Right ventricle myocardium superior (tissue), 1 donor: ENCODE results near the gene ADGRG1. TPM values are rescaled to one million over a fixed set of nuclear protein-coding genes. Genes with fewer than 3 reads are reported as not detected.

ENCODE experiments used
- ATAC-seq: fragments of 200-7000 bp; cut with Tn5 transposase; one replicate; pipeline ENCODE4 v1.9.1; 2020; ENCODE audit warnings: mild to moderate bottlenecking; ENCODE audit not compliant: poor library complexity
- DNase-seq: peaks from one replicate; pipeline ENCODE4 v3.0.0-alpha.2; 2020
- intact Hi-C: fragments of 100-400 bp; cut with DNase I; formaldehyde crosslinking; loops from one replicate; pipeline ENCODE4 v1.11.2; 2022
- total RNA-seq: library from RNA; stranded (reverse); fragmentation: NEBNext Ultra II Directional; extraction: Animal tissue kit (Norgen Biotek cat#: 25700); gene quantifications from one replicate; pipeline ENCODE4 v1.2.1, GENCODE V29; 2021
- donor health status: DM: no; HTN: yes; CAD: no; lungs with severe emphysema.

Gene ADGRG1
- total RNA-seq, 1 donor from 2014 or later = 23.0 TPM

GRCh38 chr16:57657228-57657627 is 28.8 kb downstream of the ADGRG1 start:
- intact Hi-C loops = no loop called here

GRCh38 chr16:57658130-57658877 is 29.9 kb downstream of the ADGRG1 start:
- intact Hi-C loops = no loop called here
- DNase-seq (no peak), ATAC-seq (no peak)

More at GRCh38 chr16:57657228-57657627, 28.8 kb downstream of the ADGRG1 start:
- no peak for ATAC-seq
- DNase-seq = no peak

- DNase-seq (no peak), ATAC-seq (no peak)
- intact Hi-C loops = no loop called here
Measured at GRCh38 chr16:57658878-57659674, 30.6 kb downstream of the ADGRG1 start.

- ATAC-seq (no peak), DNase-seq (no peak)
- intact Hi-C loops = no loop called here
Measured at GRCh38 chr16:57660715-57661463, 32.5 kb downstream of the ADGRG1 start.

GRCh38 chr16:57661510-57661909 is 33.1 kb downstream of the ADGRG1 start:
- DNase-seq = no peak
- intact Hi-C loops = no loop called here
- ATAC-seq = no peak

GRCh38 chr16:57661936-57662906 is 33.8 kb downstream of the ADGRG1 start:
- intact Hi-C loops = no loop called here
- ATAC-seq = no peak
- DNase-seq = no peak

GRCh38 chr16:57663436-57663835 is 35.0 kb downstream of the ADGRG1 start:
- ATAC-seq = no peak
- no peak for DNase-seq
- intact Hi-C loops = no loop called here

GRCh38 chr16:57663917-57664661 is 35.7 kb downstream of the ADGRG1 start:
- DNase-seq = no peak
- ATAC-seq = no peak
- intact Hi-C loops = no loop called here

GRCh38 chr16:57664662-57665025 is 36.2 kb downstream of the ADGRG1 start:
- DNase-seq = no peak
- intact Hi-C loops = no loop called here
- ATAC-seq = no peak

GRCh38 chr16:57665541-57665940 is 37.1 kb downstream of the ADGRG1 start:
- ATAC-seq (no peak), DNase-seq (no peak)
- intact Hi-C loops = no loop called here

- no peak for DNase-seq
- intact Hi-C loops = no loop called here
- no peak for ATAC-seq
Measured at GRCh38 chr16:57666353-57667047, 38.1 kb downstream of the ADGRG1 start.

GRCh38 chr16:57667048-57667525 is 38.7 kb downstream of the ADGRG1 start:
- ATAC-seq (no peak), DNase-seq (no peak)
- intact Hi-C loops = no loop called here

GRCh38 chr16:57667526-57668262 is 39.3 kb downstream of the ADGRG1 start:
- ATAC-seq (peak; percentile 58), DNase-seq (peak; percentile 78)
- intact Hi-C loops = no loop called here

- intact Hi-C loops = no loop called here
- ATAC-seq = no peak
Measured at GRCh38 chr16:57668263-57668571, 39.8 kb downstream of the ADGRG1 start, which contains the start of gene ADGRG3. Gene ADGRG3 (plus strand): TSS chr16:57668306. CDS start chr16:57668348, 42 bp downstream.

GRCh38 chr16:57668630-57669475 is 40.4 kb downstream of the ADGRG1 start:
- no peak for DNase-seq
- intact Hi-C loops = no loop called here

More at GRCh38 chr16:57668263-57668571, 39.8 kb downstream of the ADGRG1 start, which contains the start of gene ADGRG3:
- DNase-seq = no peak

More at GRCh38 chr16:57668630-57669475, 40.4 kb downstream of the ADGRG1 start:
- no peak for ATAC-seq
